SK-N-SH (cell line): ENCODE measurements around the gene EVL.

Source experiments
- TEAD4 ChIP-seq: IDR thresholded peaks from 2 replicates; pipeline ENCODE4 v1.4.0; 2012; ENCODE audit warnings: mild to moderate bottlenecking, borderline replicate concordance; ENCODE audit not compliant: insufficient read depth
- TF ChIP-seq, protein P1 (sequence below): fragments of 200-600 bp; sonication (generic); IDR thresholded peaks from 2 replicates; pipeline ENCODE4 v1.6.1; 2017; ENCODE audit warnings: antibody characterized with exemption, mild to moderate bottlenecking, moderate library complexity

DNA sequence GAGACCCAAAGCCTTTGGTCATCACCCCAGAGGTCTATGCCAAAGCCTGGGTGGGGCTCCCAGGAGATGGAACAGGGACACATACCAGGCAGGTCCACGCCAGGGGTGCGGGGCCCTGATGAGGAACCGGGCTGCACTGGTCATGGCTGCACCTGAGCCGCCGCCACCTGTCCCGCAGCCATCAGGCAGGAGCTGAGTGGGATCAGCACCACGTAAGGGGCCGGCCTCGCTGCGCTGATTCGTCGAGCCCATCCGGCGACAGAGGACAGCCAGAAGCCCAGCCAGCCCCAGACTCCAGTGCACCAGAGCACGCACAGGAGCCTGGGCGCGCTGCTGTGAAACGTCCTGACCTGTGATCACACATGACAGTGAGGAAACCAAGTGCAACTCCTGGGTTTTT, 78.3 kb downstream of the EVL start:
- TF ChIP-seq, protein P1, sequence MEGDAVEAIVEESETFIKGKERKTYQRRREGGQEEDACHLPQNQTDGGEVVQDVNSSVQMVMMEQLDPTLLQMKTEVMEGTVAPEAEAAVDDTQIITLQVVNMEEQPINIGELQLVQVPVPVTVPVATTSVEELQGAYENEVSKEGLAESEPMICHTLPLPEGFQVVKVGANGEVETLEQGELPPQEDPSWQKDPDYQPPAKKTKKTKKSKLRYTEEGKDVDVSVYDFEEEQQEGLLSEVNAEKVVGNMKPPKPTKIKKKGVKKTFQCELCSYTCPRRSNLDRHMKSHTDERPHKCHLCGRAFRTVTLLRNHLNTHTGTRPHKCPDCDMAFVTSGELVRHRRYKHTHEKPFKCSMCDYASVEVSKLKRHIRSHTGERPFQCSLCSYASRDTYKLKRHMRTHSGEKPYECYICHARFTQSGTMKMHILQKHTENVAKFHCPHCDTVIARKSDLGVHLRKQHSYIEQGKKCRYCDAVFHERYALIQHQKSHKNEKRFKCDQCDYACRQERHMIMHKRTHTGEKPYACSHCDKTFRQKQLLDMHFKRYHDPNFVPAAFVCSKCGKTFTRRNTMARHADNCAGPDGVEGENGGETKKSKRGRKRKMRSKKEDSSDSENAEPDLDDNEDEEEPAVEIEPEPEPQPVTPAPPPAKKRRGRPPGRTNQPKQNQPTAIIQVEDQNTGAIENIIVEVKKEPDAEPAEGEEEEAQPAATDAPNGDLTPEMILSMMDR, result no peak
- no peak for TF ChIP-seq TEAD4
